HG03139 (cell line): ENCODE results near the gene ZGPAT.

Experiments used
- ATAC-seq: cut with Tn5 transposase; IDR thresholded peaks from one replicate; pipeline ENCODE4 v1.9.1; 2021; ENCODE audit not compliant: unreplicated experiment

The ZGPAT gene

GRCh38 chr20:63732118-63733095 lies 24.6 kb downstream of the ZGPAT start:
- ATAC-seq = no peak

DNA sequence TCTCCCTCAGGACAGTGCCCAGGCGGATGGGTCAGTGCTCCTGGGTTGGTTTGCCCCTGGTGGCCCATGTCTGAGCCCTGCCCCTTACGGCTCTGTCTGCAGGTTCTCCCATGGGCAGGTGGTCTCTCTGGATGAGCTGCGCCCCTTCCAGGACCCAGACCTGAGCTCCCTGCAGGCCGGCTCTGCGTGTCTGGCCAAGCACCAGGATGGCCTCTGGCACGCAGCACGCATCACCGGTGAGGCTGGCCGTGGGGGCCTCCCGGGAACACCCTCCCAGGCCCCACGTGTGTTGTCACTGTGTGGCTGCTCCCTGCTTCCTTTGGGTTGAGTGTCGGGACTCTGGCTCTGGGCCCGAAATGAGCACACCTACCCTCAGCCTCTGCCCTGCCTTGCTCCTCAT lies 25.3 kb downstream of the ZGPAT start:
- no peak for ATAC-seq

GRCh38 chr20:63733579-63734081 lies 25.8 kb downstream of the ZGPAT start:
- ATAC-seq = no peak

GRCh38 chr20:63734111-63734945 lies 26.5 kb downstream of the ZGPAT start:
- no peak for ATAC-seq

DNA sequence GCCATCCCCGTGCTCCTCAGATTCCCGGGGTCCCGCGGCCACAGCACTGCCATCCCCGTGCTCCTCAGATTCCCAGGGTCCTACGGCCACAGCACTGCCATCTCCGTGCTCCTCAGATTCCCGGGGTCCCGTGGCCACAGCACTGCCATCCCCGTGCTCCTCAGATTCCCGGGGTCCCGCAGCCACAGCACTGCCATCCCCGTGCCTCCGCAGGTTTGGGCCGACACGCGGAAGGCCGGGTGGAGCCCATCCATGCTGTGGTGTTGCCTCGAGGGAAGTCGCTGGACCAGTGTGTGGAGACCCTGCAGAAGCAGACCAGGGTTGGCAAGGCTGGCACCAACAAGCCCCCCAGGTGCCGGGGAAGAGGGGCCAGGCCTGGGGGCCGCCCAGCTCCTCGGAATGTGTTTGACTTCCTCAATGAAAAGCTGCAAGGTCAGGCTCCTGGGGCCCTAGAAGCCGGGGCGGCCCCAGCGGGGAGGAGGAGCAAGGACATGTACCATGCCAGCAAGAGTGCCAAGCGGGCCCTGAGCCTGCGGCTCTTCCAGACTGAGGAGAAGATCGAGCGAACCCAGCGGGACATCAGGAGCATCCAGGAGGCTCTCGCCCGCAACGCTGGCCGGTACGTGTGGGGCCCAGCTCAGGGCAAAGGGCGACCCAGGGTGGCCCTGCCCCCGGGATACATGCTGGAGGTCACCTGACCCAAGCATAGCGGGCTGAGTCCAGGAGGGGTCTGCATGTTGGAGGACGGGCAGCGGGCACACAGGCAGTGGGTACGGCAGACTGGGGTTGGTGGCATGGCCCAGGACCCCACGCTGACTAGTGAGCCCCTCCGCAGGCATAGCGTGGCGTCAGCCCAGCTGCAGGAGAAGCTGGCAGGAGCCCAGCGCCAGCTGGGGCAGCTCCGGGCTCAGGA lies 27.4 kb downstream of the ZGPAT start:
- ATAC-seq = no peak

DNA sequence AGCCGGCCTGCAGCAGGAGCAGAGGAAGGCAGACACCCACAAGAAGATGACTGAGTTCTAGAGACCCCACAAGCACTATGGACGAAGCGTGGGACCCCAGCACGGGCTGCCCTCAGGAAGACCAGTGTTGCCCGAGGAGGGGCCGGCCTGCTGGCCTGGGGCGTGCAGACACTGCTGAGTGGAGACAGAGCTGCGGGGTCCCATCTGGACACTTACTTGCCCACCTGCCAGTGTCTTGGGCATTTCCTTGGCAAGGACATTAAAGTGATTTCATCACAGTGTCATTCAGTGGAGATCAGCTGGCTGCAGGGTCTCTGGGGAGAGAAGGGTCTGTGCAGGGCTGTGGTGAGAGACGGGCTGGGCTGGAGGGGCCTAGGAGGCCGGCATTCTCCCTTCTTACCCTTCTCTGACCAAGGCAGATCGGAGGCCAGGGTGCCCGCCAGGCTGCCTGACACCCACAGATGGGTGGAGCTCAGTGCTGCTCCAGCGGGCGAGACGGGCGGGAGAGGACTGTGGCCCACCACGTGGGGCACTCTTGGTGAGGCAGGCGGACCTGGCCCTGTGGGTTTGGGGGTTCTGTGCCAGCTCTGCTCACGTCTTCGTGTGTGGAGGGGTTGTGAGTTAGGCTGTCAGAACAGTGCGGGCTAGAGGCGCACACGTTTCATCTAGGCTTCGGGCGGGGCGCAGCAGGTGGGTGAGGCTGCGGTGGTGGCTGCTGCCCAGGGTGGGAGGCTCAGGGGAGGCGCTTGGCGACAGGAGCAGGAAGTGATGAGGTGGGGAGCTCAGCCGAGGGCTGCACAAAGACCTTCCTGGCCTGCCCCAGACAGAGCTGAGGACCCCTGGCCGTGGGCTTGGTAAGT lies 28.2 kb downstream of the ZGPAT start, which contains the start of gene LIME1:
Gene LIME1 (plus strand): TSS at position 806 of the 860 bp plus-strand sequence. CDS start 886 bp downstream, outside the sequence.
- ATAC-seq = no peak

DNA sequence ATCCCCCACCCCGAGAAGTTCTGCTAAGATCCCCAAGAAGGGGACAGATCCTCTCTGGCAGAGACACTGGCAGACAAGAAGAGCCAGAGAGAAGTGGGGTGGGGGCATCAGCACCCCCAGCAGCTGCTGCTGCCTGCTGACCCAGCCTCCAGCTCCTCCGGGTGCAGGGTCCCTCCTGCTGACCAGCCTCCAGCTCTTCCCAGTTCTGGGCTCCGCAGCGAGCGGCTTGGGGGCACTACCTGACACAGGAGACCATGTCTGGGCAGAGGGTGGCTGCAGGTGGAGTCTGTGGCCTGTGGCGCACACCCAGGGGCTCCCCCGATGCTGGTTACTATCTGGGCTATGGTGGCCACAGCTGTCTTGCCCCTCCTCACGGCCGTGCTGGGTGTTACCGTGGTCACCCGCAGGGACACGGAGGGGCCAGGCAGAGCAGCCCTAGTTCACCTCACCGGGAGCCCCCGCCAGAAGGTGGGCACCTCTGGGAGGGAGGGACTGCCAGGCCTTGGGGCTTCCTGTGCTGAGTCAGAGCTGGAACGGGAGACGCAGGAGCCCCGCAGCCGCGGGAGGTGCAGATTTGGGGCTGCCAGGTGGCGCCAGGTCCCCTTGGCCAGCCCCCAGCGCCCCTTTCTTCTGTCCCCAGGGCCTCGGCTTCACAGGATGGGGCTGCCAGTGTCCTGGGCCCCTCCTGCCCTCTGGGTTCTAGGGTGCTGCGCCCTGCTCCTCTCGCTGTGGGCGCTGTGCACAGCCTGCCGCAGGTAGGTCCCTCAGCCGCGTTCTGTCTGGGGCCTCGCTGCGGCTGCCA lies 29.3 kb downstream of the ZGPAT start:
- no peak for ATAC-seq

GRCh38 chr20:63737695-63737944 lies 29.8 kb downstream of the ZGPAT start:
- ATAC-seq = no peak

DNA sequence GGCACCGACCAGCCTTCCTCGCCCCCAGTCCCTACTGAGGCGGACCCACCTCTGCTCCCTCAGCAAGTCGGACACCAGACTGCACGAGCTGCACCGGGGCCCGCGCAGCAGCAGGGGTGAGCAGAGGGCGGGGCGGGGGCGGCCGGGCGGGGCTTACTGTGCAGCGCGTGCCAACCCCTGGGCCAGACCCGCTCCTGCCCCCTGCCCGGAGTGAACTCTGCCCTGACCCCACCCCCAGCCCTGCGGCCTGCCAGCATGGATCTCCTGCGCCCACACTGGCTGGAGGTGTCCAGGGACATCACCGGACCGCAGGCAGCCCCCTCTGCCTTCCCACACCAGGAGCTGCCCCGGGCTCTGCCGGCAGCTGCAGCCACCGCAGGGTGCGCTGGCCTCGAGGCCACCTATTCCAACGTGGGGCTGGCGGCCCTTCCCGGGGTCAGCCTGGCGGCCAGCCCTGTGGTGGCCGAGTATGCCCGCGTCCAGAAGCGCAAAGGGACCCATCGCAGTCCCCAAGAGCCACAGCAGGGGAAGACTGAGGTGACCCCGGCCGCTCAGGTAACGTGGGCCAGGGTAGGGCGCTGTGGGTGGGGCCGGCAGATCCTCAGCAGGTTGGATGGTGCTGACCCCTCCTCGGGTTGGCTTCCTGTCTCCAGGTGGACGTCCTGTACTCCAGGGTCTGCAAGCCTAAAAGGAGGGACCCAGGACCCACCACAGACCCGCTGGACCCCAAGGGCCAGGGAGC lies 30.3 kb downstream of the ZGPAT start:
- ATAC-seq = no peak

- no peak for ATAC-seq
Observed at GRCh38 chr20:63738687-63739129, 30.9 kb downstream of the ZGPAT start.

GRCh38 chr20:63739130-63740069 lies 31.6 kb downstream of the ZGPAT start, which contains the start of gene SLC2A4RG:
TSS of gene SLC2A4RG (plus strand) at chr20:63739776. CDS start at chr20:63739913, 137 bp downstream.
- peak; percentile 26 for ATAC-seq

- ATAC-seq = peak; percentile 9
Observed at GRCh38 chr20:63740070-63740626, 32.3 kb downstream of the ZGPAT start.

DNA sequence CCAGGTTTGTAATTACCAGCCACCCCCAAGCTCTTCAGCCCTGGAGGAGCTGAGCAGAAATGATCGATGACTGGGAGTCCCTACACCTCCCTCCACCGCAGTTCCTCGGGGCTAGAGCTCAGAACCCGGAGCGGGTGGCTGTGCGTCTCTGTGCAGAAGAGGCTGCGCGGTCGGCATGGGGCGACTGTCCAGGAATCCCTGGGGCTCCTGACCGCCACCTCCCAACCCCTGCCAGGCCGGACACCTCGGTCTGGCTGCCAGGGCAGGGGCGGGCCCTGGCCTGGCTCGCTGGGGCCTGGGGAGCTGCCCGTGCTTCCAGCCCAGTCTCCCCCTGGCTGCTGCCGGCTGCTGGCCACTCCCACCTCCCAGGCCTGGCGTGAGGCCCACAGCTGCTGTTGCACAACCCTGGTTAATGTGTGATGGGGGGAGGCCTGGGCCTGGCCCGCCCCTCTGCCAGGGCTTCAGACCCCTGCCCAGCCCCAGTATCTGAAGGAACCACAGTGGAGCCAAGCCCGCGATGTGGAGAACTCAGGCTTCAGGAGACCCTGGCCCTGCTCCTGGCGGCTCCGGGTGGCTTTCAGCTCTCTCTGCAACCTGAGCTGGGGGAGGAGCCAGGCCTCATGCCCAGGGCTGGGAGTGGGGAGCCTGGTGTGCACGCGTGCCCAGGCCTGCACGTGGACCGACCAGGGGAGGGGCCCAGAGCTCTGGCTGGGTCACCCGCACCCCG lies 33.0 kb downstream of the ZGPAT start:
- ATAC-seq = no peak

DNA sequence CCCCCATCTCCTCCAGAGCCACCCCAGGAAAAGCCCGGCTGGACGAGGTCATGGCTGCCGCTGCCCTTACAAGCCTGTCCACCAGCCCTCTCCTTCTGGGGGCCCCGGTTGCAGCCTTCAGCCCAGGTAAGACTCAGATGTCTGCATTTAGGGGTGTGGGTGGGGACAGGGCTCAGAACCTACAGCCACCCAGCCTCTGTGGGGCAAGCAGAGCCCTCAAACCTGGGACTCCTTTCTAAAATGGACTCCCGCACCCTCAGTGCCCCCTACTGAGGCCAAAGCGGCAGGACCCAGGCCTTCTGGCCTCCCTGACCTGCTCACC lies 33.5 kb downstream of the ZGPAT start:
- no peak for ATAC-seq

DNA sequence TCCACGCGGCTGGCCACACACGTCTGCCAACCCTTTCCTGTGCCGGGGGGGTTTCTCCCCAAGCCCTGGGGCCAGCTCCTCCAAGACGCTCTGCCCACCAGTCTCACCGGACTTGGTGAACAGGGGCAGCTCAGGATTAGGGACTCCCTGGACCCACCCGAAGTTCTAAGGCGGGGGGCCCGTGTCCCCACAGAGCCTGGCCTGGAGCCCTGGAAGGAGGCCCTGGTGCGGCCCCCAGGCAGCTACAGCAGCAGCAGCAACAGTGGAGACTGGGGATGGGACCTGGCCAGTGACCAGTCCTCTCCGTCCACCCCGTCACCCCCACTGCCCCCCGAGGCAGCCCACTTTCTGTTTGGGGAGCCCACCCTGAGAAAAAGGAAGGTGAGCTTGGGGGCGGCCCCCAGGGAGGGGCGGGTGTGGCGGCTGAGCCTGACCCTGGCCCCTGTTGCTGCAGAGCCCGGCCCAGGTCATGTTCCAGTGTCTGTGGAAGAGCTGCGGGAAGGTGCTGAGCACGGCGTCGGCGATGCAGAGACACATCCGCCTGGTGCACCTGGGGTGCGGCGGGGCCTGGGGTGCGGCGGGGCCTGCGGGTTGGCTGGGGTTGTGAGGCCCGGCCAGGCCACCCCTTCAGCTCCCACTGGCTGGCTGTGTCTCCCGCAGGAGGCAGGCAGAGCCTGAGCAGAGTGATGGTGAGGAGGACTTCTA lies 34.0 kb downstream of the ZGPAT start:
- no peak for ATAC-seq
